ENCODE results near the gene HSD17B8.

HSD17B8 gene

DNA sequence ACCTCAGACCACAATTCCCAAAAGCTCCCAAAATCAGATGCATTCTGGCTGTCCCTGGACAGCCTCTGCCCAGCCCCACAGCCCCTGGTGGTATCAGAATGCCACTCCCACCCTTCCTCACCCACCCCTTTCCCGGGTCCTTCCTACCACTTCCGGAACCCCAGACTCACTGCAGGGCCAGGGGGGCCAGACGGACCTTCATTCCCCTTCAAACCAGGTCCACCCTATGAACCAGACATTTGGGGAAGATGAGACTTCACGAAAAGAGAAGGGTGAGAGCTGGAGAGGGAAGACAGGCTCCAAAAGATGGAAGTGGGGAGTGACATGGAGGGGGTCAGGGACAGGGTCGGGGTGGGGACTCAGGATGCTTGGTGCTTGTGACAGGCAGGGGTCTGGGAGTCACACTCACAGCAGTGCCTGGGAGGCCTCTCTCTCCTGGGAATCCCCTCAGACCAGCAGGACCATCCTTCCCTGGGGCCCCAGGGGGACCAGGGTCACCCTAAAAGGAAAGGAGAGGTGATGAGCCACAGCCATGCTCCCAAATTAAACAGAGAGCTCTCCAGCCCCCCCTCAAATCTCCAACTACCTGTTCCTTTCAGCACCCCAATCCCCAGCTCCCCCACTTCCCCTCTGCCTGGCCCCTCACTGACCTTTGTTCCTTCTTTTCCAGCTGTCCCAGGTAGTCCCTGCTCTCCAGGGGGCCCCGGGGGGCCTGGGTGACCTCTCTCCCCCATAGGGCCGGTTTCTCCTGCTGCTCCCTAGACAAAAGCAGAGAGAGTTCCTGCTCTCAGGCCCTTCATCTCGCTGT lies 32.4 kb upstream of the HSD17B8 start:
- FAIRE-seq: no peak

DNA sequence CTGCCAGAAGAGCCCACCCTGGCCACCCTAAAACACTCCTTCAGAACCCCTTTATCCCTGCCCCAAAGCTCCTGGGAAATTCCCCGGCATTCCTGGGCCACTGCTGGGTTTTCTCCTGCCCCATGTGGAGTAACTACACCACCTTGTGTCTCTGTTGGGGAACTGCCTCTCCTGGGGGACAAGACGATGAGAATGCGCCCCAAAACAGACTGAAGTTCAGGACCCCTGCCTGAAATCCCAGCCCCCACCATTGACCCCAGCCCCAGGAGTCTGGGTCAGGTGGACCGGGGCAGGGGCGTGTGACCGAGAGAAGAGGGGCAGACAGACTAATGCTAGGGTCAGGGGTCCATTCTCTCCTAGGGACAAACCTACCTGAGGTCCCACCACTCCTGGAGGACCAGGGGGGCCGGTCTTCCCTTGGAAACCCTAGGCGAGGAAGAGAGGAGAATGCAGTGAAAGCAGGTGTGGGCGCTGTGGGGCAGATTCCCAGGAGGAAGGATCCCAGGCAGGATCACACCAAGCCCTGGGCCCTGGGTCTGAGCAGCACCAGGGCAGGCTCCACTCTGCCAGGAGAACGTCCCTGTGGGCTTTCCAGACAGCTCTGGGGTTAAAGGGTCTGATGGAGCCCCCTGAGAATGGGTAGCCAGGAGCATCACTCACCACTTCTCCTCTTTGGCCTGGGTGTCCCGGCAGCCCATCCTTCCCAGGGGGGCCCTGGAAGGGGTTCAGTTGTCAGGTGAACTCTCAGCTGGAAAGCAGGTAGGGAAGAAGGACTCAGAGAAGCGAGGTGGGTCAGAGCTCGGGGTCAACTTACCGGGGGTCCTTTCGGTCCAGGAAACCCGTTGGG lies 31.5 kb upstream of the HSD17B8 start:
- no peak for FAIRE-seq

DNA sequence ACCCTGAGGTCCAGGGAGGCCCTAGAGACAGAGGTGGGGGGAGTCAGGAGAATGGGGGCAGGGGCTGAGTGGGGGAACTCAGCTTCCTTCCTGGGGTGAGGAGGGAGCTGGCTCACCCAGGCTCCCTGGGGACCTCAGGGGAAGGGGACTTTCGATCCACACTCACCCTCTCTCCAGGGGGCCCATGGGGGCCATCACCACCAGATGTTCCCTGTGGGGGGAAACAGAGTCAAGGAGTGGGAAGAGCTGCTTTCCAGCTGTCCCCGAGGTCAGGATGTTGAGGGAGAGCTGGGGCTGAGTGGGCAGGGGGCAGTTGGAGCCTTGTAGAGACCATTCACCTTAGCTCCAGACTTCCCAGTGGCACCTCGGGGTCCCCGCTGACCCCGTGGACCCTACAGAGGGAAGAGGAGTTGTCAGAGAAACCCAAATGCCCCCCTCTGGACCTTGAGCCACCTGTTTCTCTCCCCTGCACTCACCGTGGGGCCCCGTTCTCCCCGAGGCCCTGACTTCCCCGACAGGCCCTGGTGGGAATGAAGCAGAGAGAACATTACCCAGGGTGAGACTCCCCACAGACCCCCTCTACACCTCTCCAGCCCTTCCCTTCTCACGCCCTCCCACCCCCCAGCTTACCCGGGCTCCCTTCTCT lies 30.8 kb upstream of the HSD17B8 start:
- no peak for FAIRE-seq

DNA sequence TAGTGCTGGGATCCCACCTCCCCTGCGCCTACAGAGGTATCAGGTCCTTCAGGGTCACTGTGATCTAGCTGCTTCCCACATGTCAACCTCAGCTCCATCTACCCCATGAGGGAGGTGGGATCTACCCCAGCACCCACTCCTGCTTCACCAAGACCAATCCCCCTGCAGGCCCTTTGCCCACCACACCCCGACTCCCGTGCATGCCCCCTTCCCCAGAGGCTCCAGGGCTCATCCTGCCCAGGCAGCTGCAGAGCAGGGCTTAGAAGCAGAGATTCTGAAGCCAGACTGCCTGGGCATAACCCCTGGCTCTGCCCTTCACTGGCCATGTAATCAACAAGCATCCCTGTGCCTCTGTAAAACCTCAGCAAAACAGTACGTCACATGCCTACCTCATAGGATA lies 29.7 kb upstream of the HSD17B8 start:
- no peak for FAIRE-seq

DNA sequence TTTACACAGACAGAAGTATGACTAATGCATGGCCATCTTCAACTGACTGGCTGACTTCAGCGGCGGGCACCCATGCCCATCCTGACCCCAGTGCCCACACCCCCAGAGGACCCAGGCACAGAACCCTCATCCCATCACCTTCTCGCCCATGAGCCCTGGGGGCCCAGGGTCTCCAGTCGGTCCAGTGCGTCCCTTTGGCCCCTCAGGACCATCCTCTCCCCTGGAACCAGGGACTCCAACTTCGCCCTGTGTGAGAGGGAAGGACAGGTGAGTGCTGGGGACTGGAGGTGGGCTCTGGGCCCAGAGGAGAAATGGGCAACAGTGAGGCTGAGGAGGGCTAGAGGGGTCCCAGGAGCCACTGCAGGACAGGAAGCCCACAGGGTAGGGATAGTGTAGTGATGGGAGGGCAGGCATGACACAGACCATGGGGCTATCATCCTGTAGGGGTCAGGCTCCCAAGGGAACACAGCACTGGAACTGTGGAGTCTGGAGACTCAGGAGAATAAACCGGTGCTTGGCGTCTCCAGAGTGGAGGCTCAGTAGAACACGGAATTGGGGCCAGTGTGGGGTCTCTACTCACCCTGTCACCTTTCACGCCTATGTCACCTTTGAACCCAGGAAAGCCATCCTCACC lies 28.9 kb upstream of the HSD17B8 start:
- no peak for FAIRE-seq

DNA sequence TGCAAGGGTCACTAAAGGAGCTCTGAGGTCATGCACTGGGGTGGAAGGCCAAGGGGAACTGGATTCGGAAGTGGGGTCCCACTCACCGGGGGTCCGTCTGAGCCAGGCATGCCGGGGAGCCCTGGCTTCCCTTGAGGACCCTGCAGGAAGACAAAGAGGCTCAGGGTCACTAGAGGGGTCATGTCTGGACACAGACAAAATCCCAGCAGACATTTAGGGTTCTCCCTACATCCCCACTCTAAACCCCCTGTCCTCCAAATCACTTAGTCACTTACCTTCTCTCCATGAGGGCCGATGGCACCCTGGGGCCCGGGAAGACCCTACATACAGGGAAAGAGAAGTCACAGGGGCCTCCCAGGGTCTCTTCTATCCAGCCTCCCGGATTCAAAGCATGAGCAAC lies 27.5 kb upstream of the HSD17B8 start:
- no peak for FAIRE-seq

DNA sequence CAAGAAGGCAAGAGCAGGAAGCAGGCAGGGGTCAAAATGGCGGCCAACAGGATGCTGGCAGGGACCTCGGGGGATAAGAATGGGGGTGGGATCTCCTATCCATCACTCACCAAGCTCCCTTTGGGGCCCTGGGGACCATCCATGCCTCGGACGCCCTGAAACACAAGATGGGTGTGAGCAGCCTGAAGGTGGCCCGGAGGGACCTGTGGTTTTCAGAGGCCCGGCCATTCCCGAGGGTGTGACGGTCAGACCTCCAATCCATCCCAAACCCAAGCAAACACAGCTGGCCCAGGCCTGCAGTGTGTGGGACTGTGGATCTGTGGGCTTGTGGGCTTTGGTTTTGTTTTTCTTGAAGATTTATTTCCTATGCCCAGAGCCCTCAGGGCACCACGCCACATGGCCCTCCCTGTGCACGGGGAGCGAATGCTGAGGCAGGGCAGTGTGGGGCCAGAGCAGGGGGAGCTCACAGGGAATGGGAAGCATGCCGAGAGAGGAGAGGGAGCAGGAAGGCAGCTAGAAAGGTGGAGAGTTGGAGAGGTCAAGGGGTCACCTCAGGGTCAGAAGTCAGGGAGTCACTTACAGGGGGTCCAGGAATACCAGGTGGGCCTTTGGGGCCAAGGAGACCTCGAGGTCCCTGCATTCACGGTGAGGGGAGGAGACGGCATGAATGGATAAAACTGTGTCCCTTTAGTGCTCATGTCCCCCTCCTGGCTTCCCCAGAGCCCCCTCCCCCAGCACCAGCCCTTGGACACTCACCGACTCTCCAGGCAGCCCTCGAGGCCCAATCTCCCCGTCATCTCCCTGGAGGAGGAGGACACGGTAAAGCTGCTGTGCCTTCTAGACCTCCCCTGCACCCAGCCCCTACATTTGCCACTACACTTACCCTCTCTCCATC lies 26.7 kb upstream of the HSD17B8 start:
- no peak for FAIRE-seq

DNA sequence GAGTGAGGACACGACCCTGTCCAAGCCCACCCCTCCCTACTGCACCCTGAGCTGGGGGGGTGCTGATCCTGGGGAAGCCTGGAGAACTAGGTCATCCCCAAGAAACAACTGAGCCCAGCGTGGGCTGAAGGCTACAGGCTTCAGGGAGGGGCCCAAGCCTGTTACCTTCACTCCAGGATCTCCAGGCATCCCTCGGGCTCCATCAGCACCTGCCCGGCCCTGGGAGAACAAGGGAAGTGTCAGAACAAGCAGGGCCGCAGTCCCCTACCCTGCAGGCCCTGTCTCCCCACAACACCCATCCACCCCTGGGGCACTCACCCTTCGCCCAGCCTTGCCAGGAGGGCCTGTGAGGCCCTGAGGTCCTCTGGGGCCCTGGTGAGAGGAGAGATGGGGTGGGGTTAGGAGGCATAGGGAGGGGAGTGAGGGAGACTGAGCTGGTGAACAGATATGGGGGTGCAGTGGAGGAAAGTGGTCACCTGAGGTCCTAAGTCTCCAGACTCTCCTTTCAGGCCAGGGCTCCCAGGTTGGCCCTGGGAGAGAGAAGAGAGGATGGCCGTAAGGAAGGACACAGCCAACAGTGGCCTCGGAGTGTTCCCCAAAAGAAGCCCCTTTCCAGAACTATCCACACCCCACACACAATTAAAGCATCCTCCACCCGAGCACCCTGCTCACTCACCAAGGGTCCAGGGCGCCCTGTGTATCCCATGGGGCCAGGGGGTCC lies 25.5 kb upstream of the HSD17B8 start:
- no peak for FAIRE-seq

DNA sequence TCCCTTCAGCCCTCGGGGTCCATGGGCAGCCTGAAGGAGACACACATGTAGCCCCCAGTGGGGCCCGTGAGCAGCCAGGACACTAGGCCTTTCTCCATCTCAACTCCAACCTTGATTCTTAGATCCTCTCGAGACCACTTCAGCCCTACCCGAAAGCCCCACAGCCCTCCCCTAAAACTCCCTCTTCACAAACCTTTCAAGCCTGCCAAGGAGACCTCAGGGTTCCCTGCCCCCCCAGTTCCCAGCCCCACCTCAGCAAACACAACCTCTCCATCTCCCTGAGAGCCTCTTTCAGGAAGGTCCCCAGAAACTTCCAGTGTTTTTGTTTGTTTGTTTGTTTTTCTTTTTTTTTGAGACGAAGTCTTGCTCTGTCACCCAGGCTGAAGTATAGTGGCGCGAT lies 23.3 kb upstream of the HSD17B8 start:
- no peak for FAIRE-seq

DNA sequence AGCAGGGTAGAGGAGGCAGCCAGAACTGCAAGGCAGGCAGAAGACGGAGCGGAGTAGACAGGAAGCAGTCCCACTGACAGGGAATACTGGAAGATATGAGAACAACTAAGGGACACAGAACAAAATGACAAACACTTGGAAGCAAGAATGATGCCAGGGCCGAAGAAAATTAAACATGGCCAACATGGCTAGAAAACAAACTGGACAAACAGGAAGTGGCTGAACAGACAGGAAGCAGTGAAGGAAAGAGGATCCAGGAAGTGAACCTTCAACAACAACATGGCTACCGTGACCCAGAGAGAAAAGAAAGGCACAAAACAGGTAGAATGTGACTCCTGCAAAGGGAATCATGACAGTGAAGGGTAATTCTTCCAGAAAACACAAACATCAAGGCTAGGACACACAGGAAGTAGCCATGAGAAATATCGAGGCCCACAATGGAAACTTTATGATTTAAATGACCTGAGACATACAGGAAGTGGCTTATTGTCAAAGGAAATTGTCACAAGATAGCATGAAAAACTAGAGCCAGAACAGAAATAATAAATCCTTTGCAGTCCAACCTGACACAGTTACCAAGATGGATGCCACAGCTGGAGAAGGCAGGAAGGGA lies 21.3 kb upstream of the HSD17B8 start:
- no peak for FAIRE-seq

DNA sequence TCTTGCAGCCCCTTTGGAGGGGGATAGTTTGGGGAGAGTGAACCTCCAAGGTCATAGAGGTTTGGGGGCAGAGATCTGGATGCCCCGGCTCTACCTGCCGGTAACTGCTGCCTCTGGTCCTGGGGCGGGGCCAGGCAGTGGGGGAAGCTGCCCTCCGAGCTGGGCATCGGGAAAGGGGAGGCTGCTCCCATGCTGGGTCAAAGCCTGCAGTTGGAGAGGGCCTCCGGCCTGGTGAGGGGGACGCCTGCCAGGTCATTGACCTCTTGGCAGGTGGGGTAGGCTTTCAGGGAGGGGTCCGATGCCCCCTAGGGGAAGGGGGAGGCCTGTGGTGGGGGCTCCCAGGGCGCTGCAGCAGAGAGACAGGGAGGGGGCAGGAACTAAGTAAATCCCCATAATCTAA lies 19.3 kb upstream of the HSD17B8 start:
- no peak for FAIRE-seq

DNA sequence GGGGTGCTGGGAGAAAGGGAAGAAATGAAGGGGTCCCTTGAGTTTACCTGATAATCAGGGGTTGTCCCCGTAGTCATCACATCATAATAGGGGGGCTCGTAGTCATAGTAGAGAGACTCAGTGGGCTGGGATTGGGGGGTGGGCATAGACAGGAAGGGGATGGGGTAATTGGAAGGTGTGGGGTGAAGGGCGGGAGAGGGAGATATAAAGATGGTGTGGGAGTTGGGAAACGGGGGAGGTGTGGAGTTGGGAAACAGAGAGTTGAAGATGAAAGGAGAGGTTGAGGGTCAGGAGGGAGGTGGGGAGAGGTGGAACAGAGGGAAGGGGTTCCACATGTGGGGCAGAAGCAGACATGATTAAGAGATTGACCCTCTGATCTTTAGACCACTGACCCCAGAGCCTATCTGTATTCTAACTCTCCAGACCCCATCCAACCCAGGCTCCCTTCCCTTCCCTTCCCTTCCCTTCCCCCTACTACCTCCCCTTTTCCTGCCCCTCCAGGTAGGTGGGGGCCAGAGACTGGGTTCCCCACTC lies 18.7 kb upstream of the HSD17B8 start:
- FAIRE-seq: no peak

DNA sequence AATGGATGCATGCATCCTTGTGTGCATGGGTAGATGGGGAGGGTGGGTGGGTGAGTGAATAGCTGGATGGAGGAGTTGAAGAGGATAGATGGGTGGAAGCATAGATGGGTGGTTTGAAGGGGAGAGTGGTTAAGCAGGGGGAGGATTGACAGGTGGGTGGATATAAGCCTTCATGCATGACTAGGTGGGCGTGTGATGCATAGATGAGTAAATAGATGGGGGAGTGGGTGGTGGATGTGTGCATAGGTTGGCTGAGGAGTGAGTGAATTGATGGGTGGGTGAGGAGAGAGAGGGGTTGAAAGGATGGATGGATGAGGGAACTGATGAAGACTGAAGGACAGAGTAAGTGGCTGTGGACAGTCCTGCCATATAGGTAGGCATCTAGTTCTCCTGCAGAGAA lies 16.6 kb upstream of the HSD17B8 start:
- no peak for FAIRE-seq

DNA sequence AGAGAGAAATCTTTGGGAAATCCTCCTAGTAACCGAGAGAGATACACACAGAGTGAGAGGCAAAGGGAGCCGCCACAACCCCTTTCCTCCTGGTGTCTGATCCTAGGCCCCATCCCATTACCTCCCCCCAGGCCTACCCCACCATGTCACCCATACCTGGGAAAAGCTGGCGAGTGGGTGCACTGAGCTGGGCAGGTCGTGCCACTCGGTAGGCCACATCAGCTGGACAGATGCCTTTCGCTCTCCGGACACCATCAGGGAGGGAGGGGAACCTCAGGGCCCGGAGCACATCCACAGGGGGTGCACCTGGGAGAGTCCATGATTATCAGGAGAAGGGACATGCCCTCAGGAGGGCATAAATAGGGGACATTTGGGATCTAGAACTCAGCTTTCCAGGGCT lies 15.3 kb upstream of the HSD17B8 start:
- no peak for FAIRE-seq

DNA sequence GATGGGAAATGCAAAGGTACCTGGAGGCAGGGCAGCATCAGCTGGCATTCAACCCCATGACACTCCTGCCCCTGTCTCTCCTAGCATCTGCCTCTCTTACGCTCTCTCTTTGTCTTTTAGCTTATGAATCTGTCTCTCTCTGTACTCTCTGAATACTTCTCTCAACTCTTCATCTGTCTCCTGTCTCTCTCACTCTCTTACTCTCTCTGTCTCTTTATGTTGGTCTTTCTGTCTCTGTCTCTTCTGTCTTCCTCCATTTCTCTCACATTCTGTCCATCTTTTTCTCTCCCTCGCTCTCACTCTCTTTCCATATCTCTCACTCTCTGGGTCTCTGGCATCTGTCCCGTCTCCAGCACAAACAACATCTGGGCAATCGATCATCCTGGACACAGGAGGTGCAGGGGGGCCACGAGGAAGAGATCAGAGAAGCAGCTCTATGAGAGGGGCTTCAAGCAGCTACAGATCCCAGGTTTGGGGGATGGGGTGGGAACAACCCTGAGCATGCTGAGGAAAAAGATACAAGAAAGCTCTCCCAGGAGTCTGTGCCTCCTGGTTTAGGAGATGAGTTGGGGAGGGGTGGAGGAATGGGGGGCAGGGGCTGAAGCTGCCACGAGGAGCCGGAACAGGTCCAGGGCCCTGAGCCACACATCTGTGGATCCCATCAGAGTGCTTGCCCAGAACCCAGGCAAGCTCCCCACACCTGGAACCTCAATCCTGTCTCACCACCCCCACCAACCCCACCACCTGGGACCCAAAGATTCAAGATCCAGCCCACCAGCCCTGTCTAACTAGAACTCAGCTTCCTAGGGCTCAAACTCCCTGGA lies 14.6 kb upstream of the HSD17B8 start:
- no peak for FAIRE-seq

DNA sequence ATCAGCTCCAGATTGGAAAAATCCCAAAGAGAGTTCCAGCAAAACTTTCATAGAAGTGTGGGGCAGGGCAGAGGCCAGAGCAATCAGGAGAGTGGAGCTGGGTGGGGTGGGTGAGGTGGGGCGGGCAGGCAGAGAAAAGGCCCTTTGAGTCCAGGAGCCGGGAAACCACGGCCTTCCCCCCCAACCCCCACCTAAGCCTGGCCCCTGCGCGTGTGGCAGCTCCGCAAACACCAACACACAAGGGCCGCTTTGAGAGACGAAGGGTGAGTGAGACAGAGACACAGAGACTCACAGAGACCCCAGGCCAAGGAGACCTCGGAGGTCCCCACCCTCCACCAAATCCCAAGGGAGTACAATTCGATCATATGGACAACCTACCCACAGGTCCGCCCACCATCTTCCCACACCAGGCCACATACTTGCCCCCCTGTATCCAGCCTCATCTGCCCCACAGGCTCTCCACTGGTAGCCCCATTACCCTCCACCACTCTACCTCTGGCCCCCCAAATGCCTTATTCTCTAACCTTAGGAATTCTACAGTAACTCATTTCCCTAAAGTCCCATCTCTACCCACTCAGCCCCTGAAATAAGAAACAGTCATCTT lies 13.8 kb upstream of the HSD17B8 start:
- FAIRE-seq: no peak

DNA sequence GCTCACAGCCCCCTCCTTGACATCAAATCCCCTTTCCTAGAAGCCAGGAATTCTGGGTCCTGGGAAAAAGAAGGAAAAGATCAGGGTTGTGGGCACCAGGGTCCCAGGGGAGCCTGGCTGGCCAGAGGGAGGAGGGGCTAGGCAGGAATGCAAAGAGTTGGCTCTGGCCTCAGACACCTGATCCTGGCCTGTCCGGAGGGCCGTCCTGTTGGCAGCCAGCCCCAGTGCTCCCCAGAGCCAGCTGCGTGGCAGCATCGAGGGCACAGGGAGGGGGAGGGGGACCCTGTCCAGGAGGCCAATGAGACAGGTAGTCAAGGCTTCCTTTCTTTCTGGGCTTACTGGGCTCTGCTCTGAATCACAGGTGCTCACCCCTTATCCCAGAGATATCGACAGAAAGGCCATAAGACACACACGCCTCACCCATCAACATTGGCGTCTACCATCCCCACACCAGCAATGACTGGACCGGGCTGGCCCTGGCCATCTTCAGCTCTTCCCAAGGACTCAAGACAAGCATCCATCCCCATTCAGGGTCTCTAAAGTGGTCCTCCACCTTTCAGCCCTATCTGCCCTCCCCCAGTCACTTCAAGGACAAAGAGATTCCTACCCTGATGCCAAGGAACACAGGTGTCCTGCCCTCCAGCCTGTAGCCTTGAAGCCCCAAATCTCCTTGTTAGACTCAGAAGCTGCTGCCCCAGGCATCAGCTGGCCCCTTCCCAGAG lies 12.9 kb upstream of the HSD17B8 start:
- no peak for FAIRE-seq

DNA sequence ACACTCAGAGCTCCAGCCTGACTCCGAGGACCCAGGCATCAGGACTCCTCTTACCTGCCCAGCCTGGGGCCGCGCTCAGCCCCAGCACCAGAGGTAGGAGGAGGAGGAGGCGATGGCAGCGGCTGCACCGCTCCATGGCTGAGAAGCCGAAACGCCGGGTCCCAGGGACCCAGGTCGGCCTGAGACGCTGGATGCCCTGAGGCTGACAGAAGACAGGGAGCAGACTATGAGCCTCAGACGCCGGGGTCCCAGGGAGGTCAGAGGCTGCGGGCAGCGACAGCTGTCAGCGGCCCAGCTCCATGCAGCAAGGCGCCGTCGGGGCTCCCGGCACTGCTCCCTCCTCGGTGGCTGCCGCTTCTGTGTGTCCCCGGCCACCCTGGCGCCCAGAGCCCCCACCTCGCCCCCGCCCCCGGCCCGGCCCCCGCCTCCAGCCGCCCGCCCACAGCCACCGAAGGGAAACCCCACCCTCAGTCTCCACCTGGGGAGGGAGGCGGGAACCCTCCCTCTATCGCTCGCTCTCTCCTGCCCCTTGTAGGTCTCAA lies 12.3 kb upstream of the HSD17B8 start, which contains the start of gene COL11A2:
Gene COL11A2, minus strand, starts transcription at position 363 of the 542 bp plus-strand sequence. Its CDS starts 227 bp downstream, at position 136.
- FAIRE-seq: no peak

Data from endometrium (tissue), 2 donors.